Activated T-cell treated with anti-CD3 and anti-CD28 coated beads, Interleukin-2, amount 50 U/mL, for 48 hours (primary cell): Measurements from ENCODE around the gene SCN4B.

Experiments
- DNase-seq, 2 experiments: peaks; one replicate each; pipeline ENCODE4 v3.0.0-alpha.2; 2020

The SCN4B gene

GRCh38 chr11:118128310-118128709, 24.3 kb downstream of the SCN4B start:
- DNase-seq, result no peak

DNA sequence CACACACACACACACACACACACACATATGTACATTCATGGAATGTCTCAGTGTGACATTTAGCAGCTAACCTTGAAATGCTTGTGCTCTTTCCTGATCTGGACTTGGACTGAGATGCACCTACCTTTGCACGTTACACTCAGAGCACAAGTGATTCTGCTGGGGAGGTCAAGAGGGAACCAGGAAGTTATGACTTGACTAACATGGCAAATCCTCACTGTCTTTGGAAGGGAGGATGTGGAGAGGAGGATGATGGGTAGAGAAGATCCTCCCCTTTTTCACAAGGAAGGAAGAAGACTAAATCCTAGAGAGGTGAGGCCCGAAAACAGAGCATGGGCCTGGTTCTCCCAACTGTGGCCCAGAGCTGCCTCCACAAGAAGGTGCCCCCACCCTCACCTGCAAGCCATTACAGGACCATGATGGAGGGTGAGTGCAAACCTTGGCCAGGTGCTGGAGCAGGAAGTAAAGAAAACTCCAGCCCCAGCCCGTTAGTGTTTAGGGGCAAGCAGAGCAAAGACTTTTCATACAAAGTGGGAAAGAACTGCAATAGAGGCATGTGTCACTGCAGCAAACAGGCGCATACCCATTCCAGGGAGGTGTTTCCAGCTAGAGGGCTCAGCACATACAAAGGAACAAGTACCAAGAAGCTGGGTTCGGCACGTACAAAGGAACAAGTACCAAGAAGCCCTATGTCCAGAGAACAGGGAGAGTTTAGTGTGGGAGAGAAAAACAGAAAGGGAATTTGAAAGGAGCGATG, 26.4 kb downstream of the SCN4B start:
- no peak for DNase-seq

- no peak for DNase-seq
These were observed 27.6 kb downstream of the SCN4B start for GRCh38 chr11:118124929-118125535.

DNA sequence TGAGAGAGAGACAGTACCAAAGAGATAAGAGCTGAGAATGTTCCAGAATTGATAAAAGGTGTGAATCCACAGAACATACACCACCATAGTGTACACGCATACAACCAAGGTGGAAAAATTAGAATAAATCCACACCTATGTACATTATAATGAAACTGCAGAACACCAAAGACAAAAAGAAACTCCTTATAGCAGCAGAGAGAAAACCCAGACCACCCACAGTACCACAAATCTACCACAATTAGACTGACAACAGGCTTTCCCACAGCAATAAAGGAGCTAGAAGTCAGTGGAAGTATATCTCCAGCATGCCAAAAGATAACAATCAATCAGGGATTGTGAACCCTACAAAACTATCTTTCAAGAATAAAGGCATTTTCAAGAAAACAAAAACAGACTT, 31.8 kb downstream of the SCN4B start:
- no peak for DNase-seq

DNA sequence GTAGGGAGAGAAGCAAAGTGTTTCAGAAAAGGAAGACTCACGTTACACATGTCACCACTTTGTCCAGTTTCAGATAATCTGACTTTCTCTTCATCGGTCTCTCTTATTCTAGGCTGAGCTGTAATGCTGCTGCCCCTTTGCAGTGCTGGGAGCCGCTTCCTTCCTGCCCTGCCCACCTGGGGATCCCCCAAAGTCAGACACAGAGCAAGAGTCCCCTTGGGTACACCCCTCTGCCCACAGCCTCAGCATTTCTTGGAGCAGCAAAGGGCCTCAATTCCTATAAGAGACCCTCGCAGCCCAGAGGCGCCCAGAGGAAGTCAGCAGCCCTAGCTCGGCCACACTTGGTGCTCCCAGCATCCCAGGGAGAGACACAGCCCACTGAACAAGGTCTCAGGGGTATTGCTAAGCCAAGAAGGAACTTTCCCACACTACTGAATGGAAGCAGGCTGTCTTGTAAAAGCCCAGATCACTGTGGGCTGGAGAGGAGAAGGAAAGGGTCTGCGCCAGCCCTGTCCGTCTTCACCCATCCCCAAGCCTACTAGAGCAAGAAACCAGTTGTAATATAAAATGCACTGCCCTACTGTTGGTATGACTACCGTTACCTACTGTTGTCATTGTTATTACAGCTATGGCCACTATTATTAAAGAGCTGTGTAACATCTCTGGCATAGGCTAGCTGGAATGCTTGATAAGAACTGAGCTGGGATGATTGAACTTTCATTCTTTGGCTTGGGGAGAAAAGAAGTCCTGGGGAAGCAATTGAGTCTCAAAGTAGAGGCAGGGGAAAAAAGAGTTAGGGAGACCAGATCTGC, 34.6 kb downstream of the SCN4B start:
- DNase-seq, result peak; percentile 29 to 37

DNA sequence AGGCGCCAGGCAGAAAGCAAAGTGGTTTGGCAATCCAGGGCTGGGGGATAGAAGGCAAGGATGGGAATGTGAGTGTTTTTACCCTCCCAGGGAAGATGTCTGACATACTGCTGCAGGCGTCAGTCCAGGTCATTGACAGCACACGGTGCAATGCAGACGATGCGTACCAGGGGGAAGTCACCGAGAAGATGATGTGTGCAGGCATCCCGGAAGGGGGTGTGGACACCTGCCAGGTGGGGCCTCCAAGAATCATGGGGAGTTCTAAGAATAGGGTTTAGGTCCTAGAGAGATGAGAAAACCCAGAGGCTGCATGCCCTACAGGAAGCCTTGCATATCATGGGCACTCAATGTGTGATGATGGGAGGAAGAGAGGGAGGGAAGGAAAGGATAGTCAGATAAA, 37.6 kb downstream of the SCN4B start:
- no peak for DNase-seq

DNA sequence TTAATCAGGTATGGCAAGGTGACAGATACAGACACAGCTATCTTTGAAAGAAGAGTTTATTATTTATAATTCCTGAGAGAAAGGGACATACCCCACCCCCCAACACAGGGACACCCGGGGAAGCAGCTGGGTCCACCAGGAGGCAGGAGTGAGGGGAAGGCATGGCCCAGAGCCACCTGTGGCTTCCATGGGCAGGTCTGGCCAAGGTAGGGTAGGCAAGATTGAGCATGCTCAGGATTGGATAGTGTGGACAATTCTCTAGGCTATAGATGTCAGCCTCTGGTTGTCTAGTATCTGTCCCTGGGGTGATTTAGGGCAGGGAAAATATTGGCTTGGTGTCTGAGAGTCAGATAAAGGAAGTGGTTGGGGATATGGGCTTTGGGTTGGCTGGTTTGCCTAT, 38.4 kb downstream of the SCN4B start:
- DNase-seq, result no peak

DNA sequence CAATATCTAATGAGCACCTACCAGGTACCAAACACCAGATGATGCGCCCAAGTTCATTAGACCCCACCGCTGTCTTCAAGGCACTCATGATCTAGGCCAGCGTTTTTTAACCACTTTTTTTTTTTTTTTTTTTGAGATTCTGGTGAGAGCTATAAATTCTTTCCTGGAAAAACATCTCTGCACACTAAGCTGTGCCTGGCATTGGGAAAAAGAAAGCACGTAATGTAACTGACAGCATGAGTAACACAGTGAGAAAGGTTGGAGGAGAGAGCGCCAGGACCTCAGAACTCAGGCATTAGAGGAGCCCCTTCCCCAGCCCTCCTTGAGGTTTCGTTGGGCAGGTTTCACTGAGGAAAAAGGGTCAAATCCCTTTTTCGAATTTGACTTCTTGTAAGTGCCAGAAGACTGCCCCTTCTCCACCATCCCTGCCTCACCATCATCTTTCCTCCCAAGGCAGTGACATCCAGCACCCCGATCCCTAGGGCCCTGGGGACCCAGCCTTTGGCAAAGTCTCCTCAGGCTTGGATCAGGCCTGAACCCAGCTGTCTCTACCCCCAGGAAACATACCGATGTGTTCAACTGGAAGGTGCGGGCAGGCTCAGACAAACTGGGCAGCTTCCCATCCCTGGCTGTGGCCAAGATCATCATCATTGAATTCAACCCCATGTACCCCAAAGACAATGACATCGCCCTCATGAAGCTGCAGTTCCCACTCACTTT, 39.8 kb downstream of the SCN4B start:
- DNase-seq, result no peak

DNA sequence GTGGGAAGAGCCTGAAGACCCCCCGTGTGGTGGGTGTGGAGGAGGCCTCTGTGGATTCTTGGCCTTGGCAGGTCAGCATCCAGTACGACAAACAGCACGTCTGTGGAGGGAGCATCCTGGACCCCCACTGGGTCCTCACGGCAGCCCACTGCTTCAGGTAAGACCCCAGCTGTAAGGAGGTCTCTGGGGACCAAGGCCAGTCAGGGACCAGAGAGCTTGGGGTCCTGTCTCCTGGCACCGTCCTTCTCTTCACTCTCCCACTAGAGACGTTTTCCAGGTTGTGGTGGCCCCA, 40.9 kb downstream of the SCN4B start:
- DNase-seq, result no peak

GRCh38 chr11:118111019-118111743, 41.4 kb downstream of the SCN4B start:
- DNase-seq, result no peak

- no peak for DNase-seq
These were observed 43.4 kb downstream of the SCN4B start for GRCh38 chr11:118109231-118109630.

GRCh38 chr11:118108513-118108912, 44.1 kb downstream of the SCN4B start:
- no peak for DNase-seq

GRCh38 chr11:118106789-118107335, 45.8 kb downstream of the SCN4B start:
- DNase-seq, result no peak

GRCh38 chr11:118105657-118106305, 46.8 kb downstream of the SCN4B start:
- no peak for DNase-seq

DNA sequence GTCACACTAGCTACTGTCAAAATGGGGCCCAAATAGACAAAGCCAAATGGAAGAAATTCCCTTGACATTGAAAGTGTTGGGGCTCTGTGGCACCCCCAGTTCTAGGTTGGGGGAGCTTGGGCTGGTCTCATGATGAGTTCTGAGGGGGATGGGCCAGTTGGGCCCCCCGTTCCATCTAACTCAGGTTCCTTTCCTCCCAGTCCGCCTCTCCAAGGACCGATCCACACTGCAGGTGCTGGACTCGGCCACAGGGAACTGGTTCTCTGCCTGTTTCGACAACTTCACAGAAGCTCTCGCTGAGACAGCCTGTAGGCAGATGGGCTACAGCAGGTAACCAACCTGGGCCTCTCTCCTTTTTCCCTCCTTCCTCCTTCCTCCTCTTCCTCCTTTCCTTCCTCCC, 48.1 kb downstream of the SCN4B start:
- no peak for DNase-seq

- DNase-seq, result no peak
These were observed 49.8 kb downstream of the SCN4B start for GRCh38 chr11:118102721-118103261.

GRCh38 chr11:118100691-118101232, 51.9 kb downstream of the SCN4B start:
- DNase-seq, result no peak

DNA sequence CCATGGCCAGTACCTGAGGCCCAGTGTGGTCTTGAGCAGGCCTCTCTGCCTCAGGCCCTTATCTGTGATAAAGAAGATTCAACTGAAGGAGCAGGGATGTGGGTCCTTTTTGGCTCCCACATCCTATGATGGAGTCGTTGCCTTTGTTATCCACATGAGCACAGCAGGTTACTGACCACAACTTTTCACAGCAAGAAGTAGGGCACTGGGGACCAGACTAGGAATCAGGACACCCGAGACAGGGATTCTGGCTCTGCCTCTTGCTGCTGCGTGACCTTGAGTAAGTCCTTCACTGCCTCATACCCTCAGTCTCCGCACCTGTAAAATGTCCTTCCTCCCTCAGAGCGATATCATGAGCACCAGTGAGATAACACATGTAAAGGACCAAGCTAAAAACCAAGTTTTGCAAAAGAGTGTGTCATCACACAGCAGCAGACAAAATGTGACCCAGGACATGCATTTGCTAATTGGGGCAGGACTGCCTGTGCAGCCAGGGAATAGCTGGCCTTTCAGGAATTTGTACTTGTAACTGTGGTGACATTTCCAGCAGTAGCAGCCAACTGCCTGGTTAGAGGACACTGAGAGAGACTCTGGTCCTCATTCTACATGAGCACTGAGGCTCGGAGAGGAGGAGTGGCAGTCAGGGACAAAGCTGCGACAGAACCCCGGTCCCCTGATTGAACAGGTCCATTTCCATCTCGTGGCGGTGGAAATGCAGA, 52.6 kb downstream of the SCN4B start:
- DNase-seq, result no peak

- DNase-seq, result no peak
These were observed 53.4 kb downstream of the SCN4B start for GRCh38 chr11:118098996-118099837.

DNA sequence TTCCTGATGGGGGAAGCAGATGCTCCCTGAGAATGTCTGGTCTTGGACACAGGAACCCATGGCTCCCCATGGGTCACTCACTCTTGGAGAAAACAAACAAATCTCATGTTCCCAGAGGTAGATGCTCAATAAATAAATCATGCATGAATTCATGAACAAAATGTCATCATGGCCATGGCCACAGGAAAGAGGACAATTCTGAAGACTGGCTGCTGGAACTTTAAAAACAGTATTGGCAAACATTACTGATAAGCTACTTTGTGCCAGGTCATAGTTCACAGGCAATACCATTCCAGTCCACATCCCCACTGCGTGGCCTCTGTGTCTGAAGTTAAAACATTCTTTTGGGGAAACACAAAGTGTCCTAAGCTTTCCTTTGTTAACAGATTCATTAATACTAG, 56.7 kb downstream of the SCN4B start:
- DNase-seq, result no peak
